IMR-90 (cell line): ENCODE results near the gene EID1. TPM values are rescaled to one million over a fixed set of nuclear protein-coding genes. Genes with fewer than 3 reads are reported as not detected.
A peak's percentile ranks its signal among the peaks of the same experiment; 100 is the strongest.

Experiments used
- ATAC-seq: fragments of 200-7000 bp; cut with Tn5 transposase; 2 replicates; pipeline ENCODE4 v1.9.1; 2020; ENCODE audit warnings: low read depth, mild to moderate bottlenecking, moderate library complexity
- BruUV-seq: library from RNA; stranded (reverse); fragments of 400-500 nt; replicated peaks from 2 replicates; lab custom pipeline; 2021; lab: Mats Ljungman, UMichigan
- CTCF ChIA-PET: fragments of 300-600 bp; formaldehyde crosslinking; extraction: SDS; loops from one replicate; lab custom pipeline; 2021; ENCODE audit warnings: antibody characterized with exemption; lab: Yijun Ruan, JAX
- POLR2A ChIA-PET: fragments of 300-600 bp; sonication (Branson Sonifier 250); formaldehyde crosslinking; loops from one replicate; lab custom pipeline; 2022; ENCODE audit warnings: antibody characterized with exemption; ENCODE audit not compliant: unreplicated experiment; lab: Charles Lee
- DNase-seq: peaks from one replicate; pipeline ENCODE4 v3.0.0; 2013
- H2AFZ ChIP-seq: replicated peaks from 2 replicates; pipeline ENCODE3; 2013; ENCODE audit warnings: low read length, mild to moderate bottlenecking; ENCODE audit not compliant: poor library complexity
- H2AK5ac ChIP-seq: 2 replicates; pipeline ENCODE4 v1.6.1; 2013; ENCODE audit warnings: low read depth, low read length, inconsistent platforms
- H2AK9ac ChIP-seq: replicated peaks from 2 replicates; pipeline ENCODE3; 2013; ENCODE audit warnings: mild to moderate bottlenecking, low read depth, low read length, moderate library complexity; ENCODE audit not compliant: poor library complexity
- H2BK120ac ChIP-seq: 2 replicates; pipeline ENCODE4 v1.6.1; 2013; ENCODE audit warnings: low read depth, low read length, inconsistent platforms
- H2BK15ac ChIP-seq: 3 replicates; pipeline ENCODE4 v1.6.1; 2013; ENCODE audit warnings: low read depth, low read length, inconsistent platforms
- H2BK20ac ChIP-seq: 2 replicates; pipeline ENCODE4 v1.6.1; 2013; ENCODE audit warnings: low read depth, mild to moderate bottlenecking, inconsistent platforms, low read length, moderate library complexity
- H2BK5ac ChIP-seq: 2 replicates; pipeline ENCODE4 v1.6.1; 2013; ENCODE audit warnings: mild to moderate bottlenecking, low read depth, low read length, inconsistent platforms; ENCODE audit not compliant: poor library complexity, severe bottlenecking
- H3K14ac ChIP-seq: replicated peaks from 2 replicates; pipeline ENCODE4 v1.6.1; 2013; ENCODE audit warnings: low read depth, low read length, inconsistent platforms
- H3K18ac ChIP-seq: 2 replicates; pipeline ENCODE4 v1.6.1; 2013; ENCODE audit warnings: low read depth, low read length, control low read depth
- H3K23ac ChIP-seq: 2 replicates; pipeline ENCODE4 v1.6.1; 2013; ENCODE audit warnings: low read depth, low read length, inconsistent platforms
- H3K27ac ChIP-seq: 2 replicates; pipeline ENCODE4 v1.5.1; 2013; ENCODE audit warnings: mild to moderate bottlenecking, control low read depth, low read length; ENCODE audit not compliant: insufficient read depth
- H3K27me3 ChIP-seq: 2 replicates; pipeline ENCODE4 v1.6.1; 2013; ENCODE audit warnings: low read length; ENCODE audit not compliant: control insufficient read depth, insufficient read depth
- H3K36me3 ChIP-seq: 2 replicates; pipeline ENCODE4 v1.6.1; 2013; ENCODE audit warnings: low read length, mixed read lengths; ENCODE audit not compliant: control insufficient read depth, insufficient read depth
- H3K4ac ChIP-seq: 2 replicates; pipeline ENCODE4 v1.6.1; 2013; ENCODE audit warnings: low read depth, low read length, inconsistent platforms
- H3K4me1 ChIP-seq: 2 replicates; pipeline ENCODE4 v1.6.1; 2013; ENCODE audit warnings: low read length, mixed read lengths; ENCODE audit not compliant: control insufficient read depth, insufficient read depth
- H3K4me2 ChIP-seq: 2 replicates; pipeline ENCODE4 v1.6.1; 2013; ENCODE audit warnings: low read depth, mild to moderate bottlenecking, control low read depth, low read length, moderate library complexity
- H3K4me3 ChIP-seq: 2 replicates; pipeline ENCODE4 v1.5.1; 2013; ENCODE audit warnings: low read depth, mild to moderate bottlenecking, control low read depth, low read length, moderate library complexity; ENCODE audit not compliant: insufficient read depth
- H3K56ac ChIP-seq: 2 replicates; pipeline ENCODE4 v1.6.1; 2013; ENCODE audit warnings: low read length, inconsistent platforms; ENCODE audit not compliant: insufficient read depth; ENCODE audit errors: extremely low read depth
- H3K79me1 ChIP-seq, 2 experiments: 2 replicates each; pipeline ENCODE4 v1.6.1; 2013; ENCODE audit warnings: low read length in 2 of 2, inconsistent platforms in 1 of 2, low read depth in 1 of 2
- H3K9ac ChIP-seq: 2 replicates; pipeline ENCODE4 v1.6.1; 2013; ENCODE audit warnings: low read depth, low read length, control low read depth
- H3K9me1 ChIP-seq: 2 replicates; pipeline ENCODE4 v1.6.1; 2013; ENCODE audit warnings: low read length, inconsistent platforms; ENCODE audit not compliant: insufficient read depth
- H3K9me3 ChIP-seq: 2 replicates; pipeline ENCODE4 v1.6.1; 2013; ENCODE audit warnings: low read length; ENCODE audit not compliant: control insufficient read depth, insufficient read depth
- H4K20me1 ChIP-seq: 2 replicates; pipeline ENCODE4 v1.6.1; 2013; ENCODE audit warnings: low read length, inconsistent platforms; ENCODE audit not compliant: insufficient read depth
- H4K5ac ChIP-seq: 2 replicates; pipeline ENCODE4 v1.6.1; 2013; ENCODE audit warnings: mild to moderate bottlenecking, low read depth, low read length, control low read depth
- H4K8ac ChIP-seq, 2 experiments: 2 replicates each; pipeline ENCODE4 v1.6.1; 2013; ENCODE audit warnings: low read depth in 2 of 2, low read length in 2 of 2, control low read depth in 1 of 2, inconsistent platforms in 1 of 2
- H4K91ac ChIP-seq: 2 replicates; pipeline ENCODE4 v1.6.1; 2013; ENCODE audit warnings: low read depth, low read length, inconsistent platforms; ENCODE audit not compliant: insufficient read depth
- BHLHE40 ChIP-seq: fragments of 150-350 bp; IDR thresholded peaks from 2 replicates; pipeline ENCODE4 v1.6.1; 2016; ENCODE audit warnings: mild to moderate bottlenecking, low read depth, low read length
- CEBPB ChIP-seq: IDR thresholded peaks from 2 replicates; pipeline ENCODE4 v1.6.1; 2012; ENCODE audit warnings: low read depth, low read length, improper control_type of control experiment
- CHD1 ChIP-seq: IDR thresholded peaks from 2 replicates; pipeline ENCODE4 v1.6.1; 2012; ENCODE audit warnings: low read depth, low read length, improper control_type of control experiment
- FOS ChIP-seq: fragments of 150-350 bp; IDR thresholded peaks from 2 replicates; pipeline ENCODE4 v1.6.1; 2016; ENCODE audit warnings: low read depth, low read length
- MAFK ChIP-seq: IDR thresholded peaks from 2 replicates; pipeline ENCODE4 v1.6.1; 2012; ENCODE audit warnings: low read depth, low read length, improper control_type of control experiment
- MAZ ChIP-seq: IDR thresholded peaks from 2 replicates; pipeline ENCODE4 v1.6.1; 2012; ENCODE audit warnings: low read depth, mild to moderate bottlenecking, low read length, improper control_type of control experiment, moderate library complexity, borderline replicate concordance
- MXI1 ChIP-seq: IDR thresholded peaks from 2 replicates; pipeline ENCODE4 v1.6.1; 2012; ENCODE audit warnings: low read depth, mild to moderate bottlenecking, low read length, moderate library complexity, borderline replicate concordance
- NFE2L2 ChIP-seq: fragments of 150-350 bp; IDR thresholded peaks from 2 replicates; pipeline ENCODE4 v1.6.1; 2016; ENCODE audit warnings: low read depth, mild to moderate bottlenecking, low read length
- POLR2A ChIP-seq: IDR thresholded peaks from 2 replicates; pipeline ENCODE4 v1.6.1; 2012; ENCODE audit warnings: mild to moderate bottlenecking, low read depth, low read length
- RAD21 ChIP-seq: IDR thresholded peaks from 2 replicates; pipeline ENCODE4 v1.6.1; 2012; ENCODE audit warnings: low read length, improper control_type of control experiment
- RCOR1 ChIP-seq: IDR thresholded peaks from 2 replicates; pipeline ENCODE4 v1.6.1; 2012; ENCODE audit warnings: mild to moderate bottlenecking, low read length, improper control_type of control experiment; ENCODE audit not compliant: insufficient replicate concordance
- RFX5 ChIP-seq: IDR thresholded peaks from 2 replicates; pipeline ENCODE4 v1.8.0; 2012; ENCODE audit warnings: low read depth, mild to moderate bottlenecking, low read length, moderate library complexity
- SMC3 ChIP-seq: fragments of 150-350 bp; IDR thresholded peaks from 2 replicates; pipeline ENCODE4 v1.6.1; 2016; ENCODE audit warnings: low read depth, mild to moderate bottlenecking, antibody characterized with exemption, low read length, moderate library complexity
- WGBS, 2 experiments: methylation state at CpG; one replicate each; pipeline versions ENCODE4 v1.1.5 to v1.1.7; 2013; ENCODE audit warnings: missing lambda C conversion rate in 2 of 2; ENCODE audit not compliant: insufficient read length in 1 of 2; ENCODE audit errors: extremely low coverage in 2 of 2; 5-methylcytosine and 5-hydroxymethylcytosine counted together
- dilution Hi-C: fragments of 300-500 bp; cut with HindIII; formaldehyde crosslinking; loops from one replicate; pipeline ENCODE4 v1.14.3; 2018; ENCODE audit warnings: low sequenced_read_pairs; ENCODE audit not compliant: unreplicated experiment
- in situ Hi-C: fragments of 300-500 bp; cut with MboI; formaldehyde crosslinking; loops from 3 replicates; pipeline ENCODE4 v1.14.3; 2019; ENCODE audit warnings: low sequenced_read_pairs, inconsistent platforms, mixed read lengths
- intact Hi-C: fragments of 100-400 bp; cut with micrococcal nuclease; formaldehyde crosslinking; loops from 2 replicates; pipeline ENCODE4 v1.10.0; 2022
- polyA plus RNA-seq, 3 experiments: library from polyadenylated mRNA; depleted of rRNA; stranded (reverse); fragments of >200 nt; gene quantifications; 2 replicates each; pipeline ENCODE4 v1.2.3, GENCODE V29; 2012; ENCODE audit warnings: low replicate concordance in 1 of 3
- total RNA-seq: library from RNA; depleted of rRNA; stranded (reverse); fragments of >200 nt; gene quantifications from 2 replicates; pipeline ENCODE4 v1.2.3, GENCODE V29; 2012
- TF ChIP-seq, protein P1 (sequence below): fragments of 150-350 bp; IDR thresholded peaks from 2 replicates; pipeline ENCODE4 v1.6.1; 2016; ENCODE audit warnings: low read depth, mild to moderate bottlenecking, low read length, moderate library complexity, borderline replicate concordance
- TF ChIP-seq, protein P2 (sequence below): fragments of 150-350 bp; IDR thresholded peaks from 2 replicates; pipeline ENCODE4 v1.6.1; 2017; ENCODE audit warnings: mild to moderate bottlenecking, antibody characterized with exemption, low read length, low read depth
- TF ChIP-seq, protein P3 (sequence below): conservative IDR thresholded peaks from 2 replicates; pipeline ENCODE4 v1.5.1; 2012; ENCODE audit warnings: mild to moderate bottlenecking, low read depth, low read length, improper control_type of control experiment

EID1 gene
- total and polyA plus RNA-seq, 2 of the 4 experiments (the other 2 are of a cell fraction): 147 to 162 TPM

DNA sequence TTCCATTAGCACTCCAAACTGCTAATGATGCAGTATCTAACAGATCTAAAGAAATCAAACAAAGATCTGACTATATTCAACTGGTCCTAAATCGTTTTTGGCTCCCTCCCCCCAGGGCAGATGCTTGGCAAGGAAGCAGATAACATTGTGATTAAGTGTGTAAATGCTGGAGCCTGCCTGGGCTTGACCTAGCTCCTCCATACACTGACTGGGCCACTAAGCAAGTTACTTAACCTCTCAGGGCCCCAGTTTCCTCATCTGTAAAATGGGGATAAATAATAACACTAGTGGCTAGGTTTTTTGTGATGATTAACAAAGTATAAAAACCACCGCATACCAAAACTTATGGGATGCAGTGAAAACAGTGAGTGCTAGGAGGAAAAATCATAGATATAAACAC is 9.2 kb downstream of the EID1 start:
- Histone ChIP-seq H2BK120ac (no peak overlapping the region), H3K18ac (peak overlapping the region; percentile 83; the same call in 1 of the 2 replicates), H2BK15ac (no peak overlapping the region), H3K36me3 (no peaks in the 10 kb centered on the region), H3K9ac (no peak overlapping the region), H3K14ac (no peak overlapping the region), H2AK5ac (no peak overlapping the region), H3K56ac (no peak overlapping the region), H4K20me1 (no peaks in the 10 kb centered on the region), H3K27ac (no peak overlapping the region), H3K23ac (no peak overlapping the region), H3K4ac (no peak overlapping the region), H3K4me3 (no peak overlapping the region), H2AK9ac (no peak overlapping the region), H4K91ac (no peak overlapping the region), H4K8ac (peak overlapping the region in 1 of 2 experiments; percentile 44; a peak in 2 of 4 replicates), H2BK5ac (no peak overlapping the region), H3K79me1 (peaks cover 7 to 16% of the 10 kb centered on the region in 2 experiments; a peak in 3 of 4 replicates), H3K4me2 (no peak overlapping the region), H3K9me3 (no peaks in the 10 kb centered on the region), H2AFZ (no peak overlapping the region), H2BK20ac (no peak overlapping the region), H3K27me3 (no peaks in the 10 kb centered on the region), H4K5ac (peak overlapping the region; percentile 89; the same call in 1 of the 2 replicates), H3K4me1 (peaks cover 16% of the 10 kb centered on the region), H3K9me1 (peaks cover 4% of the 10 kb centered on the region)
- in situ Hi-C loops (no loop called here), intact Hi-C loops (loop anchor here (5.0 kb wide), 1 partner anchor 50 kb away; no protein-coding TSS in a partner anchor), dilution Hi-C loops (no loop called here)
- DNase-seq (no peak), ATAC-seq (no peak)
- ChIA-PET CTCF (no interaction called here), POLR2A (no interaction called here)
- BruUV-seq: no TSS peak
- WGBS, 2 experiments: no CpG with 5 or more reads among the region's 2 CpGs
- TF ChIP-seq CEBPB: no peak
- TF ChIP-seq FOS: no peak
- TF ChIP-seq RCOR1: no peak
- TF ChIP-seq, protein P1, sequence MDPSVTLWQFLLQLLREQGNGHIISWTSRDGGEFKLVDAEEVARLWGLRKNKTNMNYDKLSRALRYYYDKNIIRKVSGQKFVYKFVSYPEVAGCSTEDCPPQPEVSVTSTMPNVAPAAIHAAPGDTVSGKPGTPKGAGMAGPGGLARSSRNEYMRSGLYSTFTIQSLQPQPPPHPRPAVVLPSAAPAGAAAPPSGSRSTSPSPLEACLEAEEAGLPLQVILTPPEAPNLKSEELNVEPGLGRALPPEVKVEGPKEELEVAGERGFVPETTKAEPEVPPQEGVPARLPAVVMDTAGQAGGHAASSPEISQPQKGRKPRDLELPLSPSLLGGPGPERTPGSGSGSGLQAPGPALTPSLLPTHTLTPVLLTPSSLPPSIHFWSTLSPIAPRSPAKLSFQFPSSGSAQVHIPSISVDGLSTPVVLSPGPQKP: no peak
- no peak for TF ChIP-seq NFE2L2
- TF ChIP-seq MAZ: no peak
- TF ChIP-seq MXI1: no peak
- TF ChIP-seq, protein P2, sequence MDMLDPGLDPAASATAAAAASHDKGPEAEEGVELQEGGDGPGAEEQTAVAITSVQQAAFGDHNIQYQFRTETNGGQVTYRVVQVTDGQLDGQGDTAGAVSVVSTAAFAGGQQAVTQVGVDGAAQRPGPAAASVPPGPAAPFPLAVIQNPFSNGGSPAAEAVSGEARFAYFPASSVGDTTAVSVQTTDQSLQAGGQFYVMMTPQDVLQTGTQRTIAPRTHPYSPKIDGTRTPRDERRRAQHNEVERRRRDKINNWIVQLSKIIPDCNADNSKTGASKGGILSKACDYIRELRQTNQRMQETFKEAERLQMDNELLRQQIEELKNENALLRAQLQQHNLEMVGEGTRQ: no peak
- no peak for TF ChIP-seq POLR2A
- TF ChIP-seq SMC3: no peak
- no peak for TF ChIP-seq BHLHE40
- TF ChIP-seq, protein P3, sequence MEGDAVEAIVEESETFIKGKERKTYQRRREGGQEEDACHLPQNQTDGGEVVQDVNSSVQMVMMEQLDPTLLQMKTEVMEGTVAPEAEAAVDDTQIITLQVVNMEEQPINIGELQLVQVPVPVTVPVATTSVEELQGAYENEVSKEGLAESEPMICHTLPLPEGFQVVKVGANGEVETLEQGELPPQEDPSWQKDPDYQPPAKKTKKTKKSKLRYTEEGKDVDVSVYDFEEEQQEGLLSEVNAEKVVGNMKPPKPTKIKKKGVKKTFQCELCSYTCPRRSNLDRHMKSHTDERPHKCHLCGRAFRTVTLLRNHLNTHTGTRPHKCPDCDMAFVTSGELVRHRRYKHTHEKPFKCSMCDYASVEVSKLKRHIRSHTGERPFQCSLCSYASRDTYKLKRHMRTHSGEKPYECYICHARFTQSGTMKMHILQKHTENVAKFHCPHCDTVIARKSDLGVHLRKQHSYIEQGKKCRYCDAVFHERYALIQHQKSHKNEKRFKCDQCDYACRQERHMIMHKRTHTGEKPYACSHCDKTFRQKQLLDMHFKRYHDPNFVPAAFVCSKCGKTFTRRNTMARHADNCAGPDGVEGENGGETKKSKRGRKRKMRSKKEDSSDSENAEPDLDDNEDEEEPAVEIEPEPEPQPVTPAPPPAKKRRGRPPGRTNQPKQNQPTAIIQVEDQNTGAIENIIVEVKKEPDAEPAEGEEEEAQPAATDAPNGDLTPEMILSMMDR: no peak
- TF ChIP-seq RAD21: no peak
- no peak for TF ChIP-seq CHD1
- no peak for TF ChIP-seq MAFK
- TF ChIP-seq RFX5: no peak
